Measurements from ENCODE around the gene ELOVL7.

- TF ChIP-seq POLR2A (IDR thresholded peaks at IDR 0.05) = no peak
- TF ChIP-seq EP300 (IDR thresholded peaks at IDR 0.05) = no peak
- no peak for TF ChIP-seq CTCF (IDR thresholded peaks at IDR 0.05)
These were observed 22.4 kb downstream of the ELOVL7 start for GRCh38 chr5:60821488-60822284.
